ENCODE results near the gene PSD2. TPM values are rescaled to one million over a fixed set of nuclear protein-coding genes. Genes with fewer than 3 reads are reported as not detected.
A peak's percentile ranks its signal among the peaks of the same experiment; 100 is the strongest.

Gene PSD2
- total and polyA plus RNA-seq, 2 of the 13 experiments (the other 11 are each of a cell fraction or from before 2014, with no cell fraction given), result 0.07 TPM; not detected in 1

- no peak for TF ChIP-seq ZNF142 (CRISPR knock-in tag; IDR thresholded peaks at IDR 0.05)
- no peak for TF ChIP-seq CBX2 (IDR thresholded peaks at IDR 0.05; ENCODE audit: low read depth, low read length)
- no peak for TF ChIP-seq CBX2 (CRISPR knock-in tag; IDR thresholded peaks at IDR 0.05; ENCODE audit: low read depth)
- no peak for TF ChIP-seq KLF12 (CRISPR knock-in tag; IDR thresholded peaks at IDR 0.05; ENCODE audit: borderline replicate concordance)
- no peak for TF ChIP-seq AGO2 (optimal IDR thresholded peaks at IDR 0.05; ENCODE audit: low read depth, low read length)
- peak; percentile 37; the same call in 1 of the 2 replicates for TF ChIP-seq GABPB1 (CRISPR knock-in tag; IDR thresholded peaks at IDR 0.05)
- no peak for TF ChIP-seq ARID2 (CRISPR knock-in tag; IDR thresholded peaks at IDR 0.05; ENCODE audit: borderline replicate concordance)
- no peak for TF ChIP-seq ZFP41 (CRISPR knock-in tag; IDR thresholded peaks at IDR 0.05; ENCODE audit: borderline replicate concordance)
- no peak for TF ChIP-seq ADNP (CRISPR knock-in tag; IDR thresholded peaks at IDR 0.05)
- TF ChIP-seq SMAD1 (CRISPR knock-in tag; IDR thresholded peaks at IDR 0.05; ENCODE audit: borderline replicate concordance, low read depth), result 0 out of 2 replicates have a peak, but pooled peaks have one; percentile 49
- no peak for TF ChIP-seq ZBTB39 (CRISPR knock-in tag; IDR thresholded peaks at IDR 0.05)
- no peak for TF ChIP-seq NR2F2 (IDR thresholded peaks at IDR 0.05; ENCODE audit: borderline replicate concordance, low read depth)
- no peak for TF ChIP-seq RBFOX2 (IDR thresholded peaks at IDR 0.05; ENCODE audit: low read depth, low read length)
- TF ChIP-seq KLF15 (CRISPR knock-in tag; IDR thresholded peaks at IDR 0.05; ENCODE audit: borderline replicate concordance), result no peak
- no peak for TF ChIP-seq ZNF337 (CRISPR knock-in tag; IDR thresholded peaks at IDR 0.05; ENCODE audit: borderline replicate concordance, low read depth)
- no peak for TF ChIP-seq ZNF737 (CRISPR knock-in tag; IDR thresholded peaks at IDR 0.05; ENCODE audit: borderline replicate concordance)
- TF ChIP-seq ZSCAN5A (CRISPR knock-in tag; IDR thresholded peaks at IDR 0.05; ENCODE audit: borderline replicate concordance), result no peak
- TF ChIP-seq ZMAT5 (CRISPR knock-in tag; IDR thresholded peaks at IDR 0.05; ENCODE audit: borderline replicate concordance, low read depth), result no peak
- no peak for TF ChIP-seq NFRKB (IDR thresholded peaks at IDR 0.05)
- TF ChIP-seq ZMYM2 (CRISPR knock-in tag; IDR thresholded peaks at IDR 0.05), result 0 out of 2 replicates have a peak, but pooled peaks have one; percentile 66
- no peak for TF ChIP-seq ZNF766 (CRISPR knock-in tag; IDR thresholded peaks at IDR 0.05; ENCODE audit: borderline replicate concordance)
- no peak for TF ChIP-seq HNRNPH1 (optimal IDR thresholded peaks at IDR 0.05; ENCODE audit: low read depth, low read length)
These were observed 27.6 kb upstream of the PSD2 start (continued) for GRCh38 chr5:139767960-139768359.

Measured in HepG2 (cell line).